GM12801 (cell line): ENCODE measurements around the gene NCAPD3.

ENCODE experiments used
- CTCF ChIP-seq: IDR thresholded peaks from one replicate; pipeline ENCODE4 v1.5.1; 2011; ENCODE audit warnings: control low read depth; ENCODE audit not compliant: insufficient read length; ENCODE audit errors: extremely low read depth

The NCAPD3 gene

GRCh38 chr11:134258577-134258976 lies 34.8 kb upstream of the NCAPD3 start:
- TF ChIP-seq CTCF: no peak

- no peak for TF ChIP-seq CTCF
These were observed 33.3 kb upstream of the NCAPD3 start for GRCh38 chr11:134257101-134257500.

GRCh38 chr11:134254433-134255183 lies 30.8 kb upstream of the NCAPD3 start:
- TF ChIP-seq CTCF: no peak

GRCh38 chr11:134253188-134253993 lies 29.6 kb upstream of the NCAPD3 start, which contains the start of the genes ACAD8 and THYN1:
TSS of gene ACAD8 (plus strand) at chr11:134253568. CDS start at chr11:134253601, 33 bp downstream.
TSS of gene THYN1 (minus strand) at chr11:134253352. CDS start at chr11:134252882, 470 bp downstream.
- no peak for TF ChIP-seq CTCF

GRCh38 chr11:134252346-134253187 lies 28.8 kb upstream of the NCAPD3 start:
- TF ChIP-seq CTCF: no peak

- TF ChIP-seq CTCF: no peak
These were observed 26.9 kb upstream of the NCAPD3 start for GRCh38 chr11:134250675-134251074.

GRCh38 chr11:134250246-134250645 lies 26.5 kb upstream of the NCAPD3 start:
- no peak for TF ChIP-seq CTCF
